NCI-H2196 treated with DMSO at 0.1 percent for 48 hours (cell line): ENCODE results near the gene TBC1D1.

Experiments
- DNase-seq: peaks from one replicate; lab custom pipeline; 2025; ENCODE audit not compliant: unreplicated experiment; lab: John Stamatoyannopoulos, UW

The TBC1D1 gene

DNA sequence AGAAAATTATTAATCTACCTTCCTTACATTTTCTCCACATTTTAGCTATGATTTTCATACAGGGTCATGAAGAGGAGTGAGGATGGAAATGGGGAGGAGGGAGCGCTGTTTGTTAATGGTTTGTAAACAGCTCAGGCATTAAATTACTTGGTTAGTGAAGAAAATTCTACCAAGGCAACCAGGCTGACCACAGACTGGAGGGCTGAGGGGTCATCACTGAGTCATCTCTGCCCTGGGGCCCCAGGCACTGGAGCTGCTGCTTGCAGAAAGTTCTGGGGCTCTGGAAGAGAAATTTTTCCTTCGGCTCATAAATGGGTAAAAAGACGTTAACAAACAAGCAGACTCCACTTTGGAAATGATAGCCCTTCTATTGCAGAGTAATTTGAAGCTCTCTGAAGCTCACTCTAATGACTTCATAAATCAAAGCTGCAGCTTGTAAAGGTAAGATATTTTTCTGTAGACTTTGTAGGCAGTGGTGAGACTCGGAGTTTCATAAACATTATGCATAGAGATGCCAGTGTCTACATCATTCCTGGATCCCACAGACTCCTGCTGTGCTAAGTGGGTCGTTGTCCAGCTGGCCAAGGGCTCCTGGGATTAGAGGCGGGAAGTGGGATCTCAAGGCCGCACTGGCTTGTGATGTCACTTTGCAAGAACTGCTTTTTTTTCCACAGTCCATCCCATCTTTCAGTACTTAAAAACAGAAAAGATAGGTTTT, 228.9 kb downstream of the TBC1D1 start:
- no peak for DNase-seq

DNA sequence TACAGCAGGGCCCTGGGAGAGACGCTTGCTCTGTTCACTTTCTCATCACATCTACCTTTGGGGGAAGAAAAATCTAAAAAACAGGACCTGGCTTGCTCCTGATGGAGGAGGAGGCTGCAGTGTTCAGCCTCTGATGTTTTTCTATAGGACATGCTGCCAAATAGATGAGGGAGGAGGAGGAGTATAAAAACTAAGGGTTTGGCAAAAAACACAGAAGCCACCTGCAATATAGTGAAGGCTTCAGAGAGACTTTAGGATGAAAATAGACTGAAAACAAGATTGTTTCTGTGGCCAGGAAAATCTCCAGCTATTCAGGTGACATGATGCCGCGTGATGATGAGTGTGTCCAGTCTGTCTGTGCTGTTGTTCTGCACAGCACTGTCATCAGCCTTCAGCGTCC, 229.9 kb downstream of the TBC1D1 start:
- DNase-seq, result no peak

DNA sequence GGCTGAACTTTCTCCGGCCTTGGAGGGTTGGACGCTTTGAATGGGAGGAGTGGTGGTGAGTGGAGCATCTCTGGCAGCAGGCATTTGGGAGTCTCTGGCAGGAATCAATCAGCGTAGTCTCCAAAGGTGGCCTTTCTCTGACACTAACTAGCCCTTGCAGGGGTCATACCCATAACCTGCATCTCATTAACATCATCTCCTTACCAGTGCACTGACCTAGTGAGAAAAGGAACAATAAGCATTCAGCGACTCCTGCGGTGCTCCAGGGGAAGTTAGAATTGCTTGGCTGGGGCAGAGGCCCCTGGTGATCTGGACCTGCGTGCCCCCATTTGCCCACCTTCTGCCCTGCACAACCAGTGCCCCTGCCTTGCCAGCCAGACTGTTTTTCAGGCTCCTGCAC, 231.2 kb downstream of the TBC1D1 start:
- DNase-seq, result no peak

DNA sequence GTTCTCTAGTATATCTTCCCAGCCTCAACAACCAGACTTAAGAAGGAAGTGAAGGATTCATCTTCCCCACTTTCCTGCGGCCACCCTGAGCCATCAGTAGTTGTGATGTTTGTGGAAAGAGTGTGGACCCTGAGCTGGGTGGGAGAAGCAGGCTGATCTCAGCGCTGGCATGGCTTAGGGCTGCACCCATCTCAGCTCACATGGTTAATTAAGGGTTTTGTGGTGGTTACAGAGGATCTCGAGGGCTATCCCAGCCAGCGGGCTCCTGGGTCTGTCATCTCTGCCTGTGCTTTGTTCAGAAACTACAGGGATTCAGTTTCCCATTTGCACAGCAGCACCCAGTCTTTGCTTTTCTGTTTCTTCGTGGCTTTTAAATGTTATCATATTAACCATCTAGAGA, 232.7 kb downstream of the TBC1D1 start:
- DNase-seq, result no peak

DNA sequence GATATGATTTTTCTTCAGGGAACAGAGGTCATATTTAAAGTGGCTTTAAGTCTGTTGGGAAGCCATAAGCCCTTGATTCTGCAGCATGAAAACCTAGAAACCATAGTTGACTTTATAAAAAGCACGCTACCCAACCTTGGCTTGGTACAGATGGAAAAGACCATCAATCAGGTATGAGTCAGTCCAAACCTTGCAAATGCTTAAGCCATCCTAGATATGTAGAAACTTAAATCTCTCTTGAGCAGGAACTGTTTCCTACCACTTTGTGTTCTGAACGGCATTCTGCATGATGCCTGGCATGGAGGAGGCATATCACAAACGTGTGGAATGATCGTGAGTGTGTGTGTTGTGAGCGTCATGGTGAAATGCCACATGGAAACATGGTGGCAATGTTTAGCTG, 234.1 kb downstream of the TBC1D1 start:
- no peak for DNase-seq

DNA sequence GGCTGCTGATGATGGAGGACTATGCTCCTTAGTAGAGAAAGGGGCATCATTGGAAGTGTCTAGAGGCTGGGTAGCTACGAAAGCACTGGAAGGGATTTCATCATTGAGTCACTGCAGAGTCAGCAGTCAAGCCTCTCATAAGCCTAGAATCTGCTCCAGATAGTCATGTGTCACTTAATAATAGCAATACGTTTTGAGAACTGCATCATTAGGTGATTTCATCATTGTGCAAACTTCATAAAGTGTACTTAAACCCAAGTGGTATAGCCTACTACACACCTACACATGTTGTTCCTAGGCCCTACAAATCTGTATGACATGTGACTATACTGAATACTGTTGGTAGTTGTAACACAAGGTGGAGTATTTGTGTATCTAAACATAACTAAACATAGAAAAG, 234.9 kb downstream of the TBC1D1 start:
- DNase-seq, result no peak

DNA sequence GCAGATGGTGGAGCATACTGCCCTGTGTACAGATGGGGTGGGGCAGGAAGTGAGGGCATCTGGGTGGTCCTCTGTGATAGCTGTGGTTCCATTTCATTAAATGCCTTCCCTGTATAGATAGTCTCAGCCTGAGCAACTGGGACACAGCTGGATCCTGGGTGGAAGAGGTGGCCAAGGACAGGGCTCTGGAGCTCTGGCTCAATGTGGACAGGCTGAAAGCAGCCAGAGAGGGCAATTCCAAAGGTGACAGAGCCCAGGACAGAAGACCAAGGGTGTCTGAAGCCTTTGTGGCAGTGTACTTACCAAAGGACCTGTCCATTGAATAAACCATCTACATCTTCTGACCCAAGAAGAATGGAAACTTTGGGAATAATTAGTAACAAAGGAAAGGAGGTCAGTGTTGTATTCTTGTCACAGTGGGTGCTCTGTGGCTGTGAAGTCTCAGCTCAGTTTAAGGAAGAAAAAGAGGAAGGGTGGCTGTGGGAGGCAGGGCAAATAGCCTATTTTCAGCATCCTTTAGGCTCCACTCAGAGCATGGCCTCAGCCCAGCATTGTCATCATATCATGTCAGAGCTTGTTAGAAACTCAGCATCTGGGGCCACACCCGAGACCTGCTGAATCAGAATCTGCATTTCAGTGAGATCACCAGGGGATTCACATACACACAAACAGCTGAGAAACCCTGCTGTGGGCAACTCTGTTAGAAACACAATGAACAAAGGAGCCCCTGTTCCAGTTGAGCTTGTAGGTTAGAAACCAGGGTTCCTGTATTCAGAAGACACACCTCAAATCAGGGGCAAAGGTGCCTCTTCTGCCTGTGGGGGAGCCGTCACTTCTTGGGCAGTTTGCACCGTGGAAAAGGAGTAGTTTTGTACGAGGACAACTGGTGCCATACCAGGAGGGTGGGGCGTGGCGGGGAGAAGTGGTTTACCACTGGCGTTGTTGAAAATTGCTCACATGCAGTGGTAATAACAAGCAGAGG, 237.9 kb downstream of the TBC1D1 start:
- DNase-seq, result no peak

DNA sequence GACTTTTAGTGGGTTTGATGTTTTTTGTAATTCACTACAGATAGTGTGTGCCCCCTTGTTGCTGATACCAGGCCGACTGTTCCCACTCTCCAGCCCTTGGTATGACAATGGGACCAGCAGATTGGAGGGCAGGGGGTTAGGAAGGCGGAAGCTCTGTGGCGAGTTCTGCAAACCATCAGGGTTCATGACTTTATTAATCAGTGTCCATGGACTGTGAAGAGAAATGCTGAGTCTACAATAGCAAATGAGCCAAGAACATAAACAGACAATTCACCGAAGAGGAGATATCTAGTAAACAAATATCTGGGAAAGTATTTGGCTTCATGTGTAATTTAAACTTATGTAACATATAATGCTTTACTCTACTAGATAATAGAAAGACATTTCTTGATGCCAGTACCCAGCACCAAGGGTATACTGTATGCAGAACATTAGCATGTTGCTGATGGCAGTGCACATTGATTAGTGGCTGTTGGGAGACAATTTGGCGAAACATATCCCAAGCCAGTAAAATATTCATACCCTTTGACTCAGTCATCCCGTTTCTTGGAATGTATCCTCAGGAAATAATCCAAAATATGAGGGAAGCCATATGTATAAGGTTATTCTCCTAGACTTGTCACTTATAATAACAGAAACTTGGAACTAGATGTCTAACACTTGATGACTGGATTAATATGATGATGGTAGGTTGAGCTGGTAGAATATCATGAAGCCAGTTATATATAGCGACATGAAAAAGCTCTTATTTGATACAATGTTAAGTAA, 238.8 kb downstream of the TBC1D1 start:
- no peak for DNase-seq

DNA sequence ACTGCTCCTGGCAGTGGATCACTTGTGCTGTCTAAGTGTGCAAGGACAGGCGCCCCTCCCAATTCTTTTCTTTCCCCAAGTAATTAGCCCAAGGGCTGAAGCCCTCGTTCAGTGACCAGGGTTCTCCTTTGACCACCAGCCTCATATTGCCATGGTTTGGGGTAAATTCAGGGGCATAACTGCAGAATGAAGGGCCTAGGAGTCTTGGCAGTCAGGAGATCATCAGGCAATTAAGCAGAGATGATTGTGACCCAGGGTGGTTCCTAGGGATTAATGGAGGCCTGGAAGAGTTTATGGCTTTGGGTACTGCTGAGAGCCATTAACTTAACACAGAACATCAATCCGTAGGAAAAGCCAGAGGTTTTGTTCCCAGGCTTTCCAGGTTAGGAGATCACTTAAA, 240.0 kb downstream of the TBC1D1 start:
- no peak for DNase-seq

DNA sequence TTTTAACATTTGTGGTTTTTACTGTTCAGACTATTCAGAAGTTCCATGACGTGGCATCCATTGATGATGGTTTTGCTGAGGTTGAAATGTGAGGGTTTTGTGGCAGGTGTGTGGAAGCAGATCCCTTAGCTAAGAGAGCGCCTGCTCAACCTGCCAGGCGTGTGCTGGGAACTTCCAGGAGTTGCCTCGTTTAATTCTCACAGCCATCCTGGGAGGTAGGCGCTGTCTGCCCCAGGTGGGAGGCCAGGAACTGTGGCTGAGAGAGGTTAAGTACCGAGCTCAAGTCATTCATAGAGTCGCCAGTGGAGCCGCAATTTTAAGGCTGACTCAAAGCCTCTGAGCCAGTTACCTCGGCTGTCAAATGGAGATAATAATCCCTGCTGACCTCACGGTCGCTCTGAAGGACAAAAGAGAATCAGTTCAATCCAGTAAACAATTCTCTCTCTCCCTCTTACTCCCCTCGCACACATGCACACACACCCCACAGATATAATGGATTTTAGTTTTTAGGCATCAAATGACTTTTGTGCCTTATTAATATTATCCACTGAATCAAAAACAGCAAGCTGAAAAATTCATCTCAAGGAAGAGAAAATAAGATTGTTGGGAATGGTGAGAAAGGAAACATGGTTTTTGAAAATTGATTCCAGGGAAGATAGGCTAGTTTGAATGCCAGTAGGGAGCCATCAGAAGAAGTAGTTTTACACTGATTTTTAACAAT, 240.6 kb downstream of the TBC1D1 start:
- no peak for DNase-seq

DNA sequence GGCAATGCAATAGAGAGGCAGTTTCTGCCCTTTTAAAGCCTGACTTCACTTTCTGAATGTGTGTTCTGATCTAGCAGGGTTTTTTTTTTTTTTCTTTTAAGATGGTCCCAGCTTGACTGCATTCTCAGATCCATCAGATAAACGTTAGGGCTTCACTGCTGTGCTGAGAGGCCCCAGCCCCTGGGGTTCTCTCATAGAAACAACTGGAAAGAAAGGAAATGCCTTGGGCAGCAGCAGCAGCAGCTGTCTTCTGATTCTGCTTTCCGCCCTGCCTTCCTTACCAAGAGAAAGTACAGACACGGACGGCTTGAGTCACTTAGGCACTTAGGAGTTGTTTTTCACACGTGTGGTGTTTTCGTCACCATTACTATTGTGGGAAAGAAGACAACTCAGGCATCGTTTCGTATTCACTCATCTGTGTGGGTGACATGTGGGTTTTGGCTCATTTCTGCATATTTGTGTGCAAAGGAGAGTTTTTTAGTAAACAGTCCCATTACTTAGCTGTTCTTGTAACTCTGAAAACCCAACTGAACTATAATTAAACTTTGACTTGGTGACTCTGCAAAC, 241.3 kb downstream of the TBC1D1 start:
- no peak for DNase-seq

DNA sequence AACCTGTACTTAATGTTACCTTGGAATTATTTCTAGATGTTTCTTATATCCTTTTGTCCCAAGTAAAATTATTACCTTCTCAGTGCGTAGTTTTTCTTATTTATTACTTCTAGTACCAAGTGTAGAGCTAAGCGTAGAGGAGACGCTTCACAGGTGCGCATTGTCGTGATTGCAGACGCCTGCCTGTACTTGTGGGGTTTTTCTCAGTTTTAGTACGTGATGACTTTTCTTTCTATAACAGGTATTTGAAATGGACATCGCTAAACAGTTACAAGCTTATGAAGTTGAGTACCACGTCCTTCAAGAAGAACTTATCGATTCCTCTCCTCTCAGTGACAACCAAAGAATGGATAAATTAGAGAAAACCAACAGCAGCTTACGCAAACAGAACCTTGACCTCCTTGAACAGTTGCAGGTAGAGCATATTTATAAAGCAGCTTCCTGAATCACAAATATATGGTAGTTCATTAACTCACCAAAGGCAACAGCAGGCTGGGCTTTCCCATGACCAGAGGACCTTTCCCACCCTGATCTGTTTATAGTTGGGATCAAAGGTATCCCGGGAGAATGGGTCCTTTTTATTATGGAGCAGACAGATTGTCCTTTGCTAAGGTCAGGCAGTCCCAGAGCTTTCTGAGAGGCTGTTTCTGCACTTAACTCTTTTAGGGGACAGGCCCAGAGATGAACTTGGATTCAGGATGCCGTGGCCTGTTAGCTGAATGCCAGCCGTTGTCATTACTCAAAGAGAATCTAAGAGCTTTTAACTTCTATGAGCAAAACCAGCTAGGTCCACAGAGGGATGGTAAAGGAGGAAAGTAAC, 242.2 kb downstream of the TBC1D1 start:
- DNase-seq, result no peak

DNA sequence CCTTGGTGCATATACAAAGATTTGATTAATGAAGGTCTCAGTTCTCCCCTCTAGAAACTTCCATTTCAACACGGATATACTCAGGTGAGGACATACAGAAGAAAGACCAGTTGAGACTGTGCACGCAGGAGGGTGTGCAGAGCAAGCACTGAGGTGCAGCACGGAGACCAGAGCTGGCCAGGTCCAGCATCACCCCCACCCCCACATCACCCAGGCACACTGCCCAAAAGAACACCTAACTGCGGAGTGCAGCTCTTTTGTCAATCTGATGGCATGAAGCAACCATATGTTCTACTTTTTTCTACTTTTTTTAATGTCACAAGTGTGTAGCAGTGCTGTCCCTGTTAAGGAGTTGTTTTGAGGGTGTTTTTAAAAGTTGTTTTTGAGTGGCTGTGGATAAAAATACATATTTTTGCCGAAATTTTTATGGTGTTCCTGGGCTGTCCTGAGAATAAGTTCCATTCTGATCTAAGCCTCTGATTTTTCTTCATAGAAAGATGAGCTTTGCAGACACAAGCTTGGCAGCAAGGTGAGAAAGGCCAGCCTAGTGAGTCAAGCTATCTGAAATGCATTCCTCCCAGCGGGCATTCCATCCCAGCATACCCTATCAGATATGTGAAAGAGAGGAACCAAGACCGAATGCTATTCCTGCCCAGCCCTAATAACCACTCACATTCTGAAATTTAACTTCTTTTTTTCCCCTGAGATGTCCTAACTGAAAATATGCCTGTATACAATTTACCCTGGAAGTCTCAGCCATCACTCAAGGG, 243.0 kb downstream of the TBC1D1 start:
- DNase-seq, result no peak

DNA sequence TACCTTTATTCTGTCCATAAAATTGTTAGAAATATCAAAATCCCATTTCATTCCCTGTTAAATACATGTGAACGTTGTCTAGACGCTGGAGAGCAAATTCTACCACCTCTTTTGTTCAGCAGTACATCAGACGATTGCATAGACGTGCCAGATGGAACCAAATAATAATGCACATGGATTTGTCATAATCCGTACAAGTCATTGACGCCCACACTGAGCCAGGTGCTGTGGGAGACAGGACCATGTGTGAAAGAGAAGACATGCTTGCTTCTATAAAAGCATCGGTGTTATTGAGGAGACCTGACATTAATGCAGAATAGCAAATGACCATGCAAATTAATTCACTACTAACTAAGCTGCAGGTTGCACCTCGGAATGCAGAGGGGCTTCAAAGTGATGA, 244.3 kb downstream of the TBC1D1 start:
- DNase-seq, result no peak

DNA sequence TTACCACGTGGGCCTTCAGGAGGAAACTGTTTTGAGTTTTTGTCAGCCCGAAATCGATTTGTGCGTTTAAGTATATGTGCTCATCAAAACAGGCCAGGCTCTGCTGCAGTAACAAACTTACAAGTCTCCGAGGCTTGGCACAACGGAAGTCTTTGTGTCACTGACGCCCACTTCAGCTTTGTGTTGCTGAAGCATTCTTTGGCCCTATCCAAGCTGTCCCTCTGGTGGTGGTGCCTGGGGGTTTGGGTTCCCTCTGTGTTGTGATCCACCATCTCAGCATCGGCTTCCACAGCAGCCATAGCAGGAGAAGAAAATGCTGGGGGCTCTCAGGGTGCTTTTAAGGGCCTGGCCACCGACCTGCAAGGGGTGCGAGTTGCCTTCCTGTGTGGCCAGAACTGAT, 245.7 kb downstream of the TBC1D1 start:
- DNase-seq, result no peak

DNA sequence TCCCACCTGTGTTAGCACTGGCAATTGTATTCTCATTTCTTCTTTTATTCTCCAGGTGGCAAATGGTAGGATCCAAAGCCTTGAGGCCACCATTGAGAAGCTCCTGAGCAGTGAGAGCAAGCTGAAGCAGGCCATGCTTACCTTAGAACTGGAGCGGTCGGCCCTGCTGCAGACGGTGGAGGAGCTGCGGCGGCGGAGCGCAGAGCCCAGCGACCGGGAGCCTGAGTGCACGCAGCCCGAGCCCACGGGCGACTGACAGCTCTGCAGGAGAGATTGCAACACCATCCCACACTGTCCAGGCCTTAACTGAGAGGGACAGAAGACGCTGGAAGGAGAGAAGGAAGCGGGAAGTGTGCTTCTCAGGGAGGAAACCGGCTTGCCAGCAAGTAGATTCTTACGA, 246.2 kb downstream of the TBC1D1 start:
- no peak for DNase-seq

DNA sequence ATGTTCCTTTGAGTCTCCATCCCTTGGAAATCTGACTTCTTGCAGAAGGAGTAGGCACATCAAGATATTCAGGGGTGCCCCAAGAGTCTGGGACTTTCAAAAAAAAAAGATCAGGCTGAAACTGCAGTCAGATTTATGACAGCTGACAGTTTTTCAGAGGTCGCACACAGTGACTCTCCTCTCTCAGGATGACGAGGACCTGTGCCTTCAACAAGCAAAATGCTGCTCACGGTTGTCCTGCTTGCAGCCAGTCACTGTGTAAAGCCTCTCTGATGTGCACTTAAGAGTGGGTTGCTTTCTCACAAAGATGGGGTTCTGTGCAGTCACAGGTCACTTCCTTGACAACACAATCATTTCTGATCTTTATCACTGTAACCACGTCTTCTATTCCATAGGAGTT, 247.5 kb downstream of the TBC1D1 start:
- no peak for DNase-seq

DNA sequence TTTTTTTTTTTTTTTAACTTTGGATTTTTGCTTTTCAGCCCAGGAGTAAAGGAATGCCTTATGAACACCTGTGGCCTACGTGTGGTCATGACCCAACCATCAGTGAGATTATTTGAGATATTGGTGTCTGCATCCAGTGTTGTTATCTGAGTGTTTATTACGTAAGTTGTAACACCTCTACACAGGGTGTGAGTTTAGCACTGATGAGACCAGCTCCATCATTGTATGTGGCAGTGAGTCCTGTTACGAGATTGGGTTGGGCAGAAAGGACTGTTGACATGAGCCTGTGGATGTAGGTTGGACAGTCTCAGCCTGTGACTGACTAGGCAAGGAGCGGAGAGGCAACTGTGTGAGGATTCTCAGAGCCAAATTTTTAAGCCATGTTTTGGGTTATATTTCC, 248.3 kb downstream of the TBC1D1 start:
- DNase-seq, result no peak

DNA sequence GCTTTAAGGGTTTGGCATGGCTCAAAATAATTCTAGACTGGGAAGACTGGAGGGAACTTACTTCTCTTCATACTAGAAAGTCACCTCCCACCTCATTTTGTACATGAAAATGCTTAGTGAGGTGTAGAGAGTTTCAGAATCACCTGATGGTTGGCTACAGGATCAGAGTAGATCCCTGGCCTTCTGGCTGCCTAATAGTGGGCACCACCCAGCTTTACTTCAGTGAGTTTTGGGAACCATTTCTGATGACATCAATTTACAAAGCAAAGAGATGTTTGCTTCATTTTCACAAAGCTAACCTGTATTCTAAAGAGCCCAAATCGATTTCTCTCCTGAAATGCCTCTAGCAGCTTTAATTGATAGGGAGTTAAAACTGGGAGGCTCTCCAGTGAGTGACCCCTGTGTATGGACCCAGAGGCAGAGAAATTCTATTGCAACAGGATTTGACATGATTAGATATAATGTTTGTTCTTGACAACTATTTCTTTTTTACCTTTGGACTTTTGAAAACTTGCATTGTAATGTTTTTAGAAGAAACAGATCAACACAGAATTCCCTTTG, 249.8 kb downstream of the TBC1D1 start:
- DNase-seq, result no peak
